Testis (tissue), 3 donors: ENCODE results near the gene ALK. TPM values are rescaled to one million over a fixed set of nuclear protein-coding genes. Genes with fewer than 3 reads are reported as not detected.
A peak's percentile ranks its signal among the peaks of the same experiment; 100 is the strongest.

Experiments
- DNase-seq: peaks from one replicate; pipeline ENCODE4 v3.0.0-alpha.2; 2019
- H3K27ac ChIP-seq, 2 donors: fragments of 200-600 bp; sonication (generic); one replicate each; pipeline ENCODE4 v1.5.1; 2019
- H3K27me3 ChIP-seq: fragments of 200-600 bp; sonication (generic); one replicate; pipeline ENCODE4 v1.5.1; 2019
- H3K36me3 ChIP-seq: fragments of 200-600 bp; sonication (generic); one replicate; pipeline ENCODE4 v1.5.1; 2017; ENCODE audit warnings: low read depth; ENCODE audit errors: missing control alignments
- H3K4me1 ChIP-seq: fragments of 200-600 bp; sonication (generic); one replicate; pipeline ENCODE4 v1.5.1; 2019
- H3K4me3 ChIP-seq, 2 donors: fragments of 200-600 bp; sonication (generic); one replicate each; pipeline ENCODE4 v1.5.1; 2017 to 2019
- H3K9me3 ChIP-seq: fragments of 200-600 bp; sonication (generic); one replicate; pipeline ENCODE4 v1.5.1; 2017
- CTCF ChIP-seq, 3 experiments: fragments of 450-650 bp in 2 of 3; fragments of 200-600 bp in 1 of 3; sonication (generic) in 1 of 3; IDR thresholded peaks; one replicate each; pipeline ENCODE4 v1.5.1; 2016 to 2019; ENCODE audit warnings: antibody characterized with exemption in 3 of 3, mild to moderate bottlenecking in 2 of 3, moderate library complexity in 1 of 3
- POLR2A ChIP-seq: fragments of 450-650 bp; IDR thresholded peaks from one replicate; pipeline ENCODE4 v1.6.1; 2017; ENCODE audit warnings: antibody characterized with exemption, mild to moderate bottlenecking, moderate library complexity
- WGBS, 2 donors: methylation state at CpG; one replicate each; pipeline ENCODE4 v1.1.5; 2018; 5-methylcytosine and 5-hydroxymethylcytosine counted together
- intact Hi-C: fragments of 100-400 bp; cut with DNase I; formaldehyde crosslinking; loops from one replicate; pipeline ENCODE4 v1.15.1; 2023; ENCODE audit warnings: low total_unique reads
- polyA plus RNA-seq: library from polyadenylated mRNA; stranded (reverse); fragments of 350-450 nt; fragmentation: Illumina TruSeq; extraction: RNeasy Lipid Tissue Mini Kit (QIAGEN cat#74804); gene quantifications from one replicate; pipeline ENCODE4 v1.2.3, GENCODE V29; 2014; ENCODE audit warnings: low read depth, low replicate concordance; ENCODE audit not compliant: insufficient read depth
- total RNA-seq, 2 donors: library from RNA; depleted of rRNA; stranded (reverse); fragments of >200 nt; gene quantifications; one replicate each; pipeline ENCODE4 v1.2.3, GENCODE V29; 2016

The ALK gene
- total and polyA plus RNA-seq, 3 donors from 2014 or later = 2.1 to 3.8 (median 3.8) TPM

GRCh38 chr2:29747786-29748470 is 173.5 kb downstream of the ALK start:
- Histone ChIP-seq H3K9me3 (no peaks in the 10 kb centered on the region), H3K4me1 (no peaks in the 10 kb centered on the region), H3K36me3 (no peaks in the 10 kb centered on the region), H3K27me3 (no peaks in the 10 kb centered on the region), H3K27ac (no peak overlapping the region), H3K4me3 (no peak overlapping the region)
- WGBS, 2 donors = 82 to 88% methylated on average over 3 of the region's 3 CpGs
- no peak for TF ChIP-seq POLR2A
- no peak for TF ChIP-seq CTCF (IDR thresholded peaks at IDR 0.05)
- intact Hi-C loops = no loop called here
- no peak for DNase-seq

GRCh38 chr2:29744976-29745375 is 176.4 kb downstream of the ALK start:
- TF ChIP-seq CTCF (IDR thresholded peaks at IDR 0.05) (no peak), POLR2A (no peak)
- DNase-seq = no peak
- no peaks in the 10 kb centered on the region for H3K36me3 ChIP-seq
- peak overlapping the region in 1 of 2 donors; percentile 21 for H3K27ac ChIP-seq
- 49 to 73% methylated on average over 3 of the region's 3 CpGs for WGBS, 2 donors
- intact Hi-C loops = no loop called here
- no peak overlapping the region for H3K4me3 ChIP-seq
- no peaks in the 10 kb centered on the region for H3K4me1 ChIP-seq
- no peaks in the 10 kb centered on the region for H3K9me3 ChIP-seq
- no peaks in the 10 kb centered on the region for H3K27me3 ChIP-seq

GRCh38 chr2:29743516-29743915 is 177.9 kb downstream of the ALK start:
- H3K36me3 ChIP-seq = no peaks in the 10 kb centered on the region
- no peak for TF ChIP-seq POLR2A
- TF ChIP-seq CTCF (IDR thresholded peaks at IDR 0.05) = no peak
- 92 to 96% methylated on average over 3 of the region's 3 CpGs for WGBS, 2 donors

GRCh38 chr2:29742656-29743055 is 178.7 kb downstream of the ALK start:
- H3K27ac ChIP-seq = no peak overlapping the region
- H3K4me3 ChIP-seq = no peak overlapping the region
- TF ChIP-seq POLR2A = no peak
- TF ChIP-seq CTCF (IDR thresholded peaks at IDR 0.05) = no peak
- WGBS, 2 donors = 34 to 49% methylated on average over 2 of the region's 2 CpGs
- no peaks in the 10 kb centered on the region for H3K9me3 ChIP-seq
- H3K36me3 ChIP-seq = no peaks in the 10 kb centered on the region
- intact Hi-C loops = no loop called here
- H3K4me1 ChIP-seq = no peaks in the 10 kb centered on the region
- DNase-seq = no peak
- H3K27me3 ChIP-seq = no peaks in the 10 kb centered on the region

More at GRCh38 chr2:29743516-29743915, 177.9 kb downstream of the ALK start:
- intact Hi-C loops = no loop called here
- Histone ChIP-seq H3K4me3 (no peak overlapping the region), H3K27ac (no peak overlapping the region), H3K27me3 (no peaks in the 10 kb centered on the region), H3K4me1 (no peaks in the 10 kb centered on the region), H3K9me3 (no peaks in the 10 kb centered on the region)
- no peak for DNase-seq

GRCh38 chr2:29741132-29741531 is 180.3 kb downstream of the ALK start:
- H3K9me3 ChIP-seq = no peaks in the 10 kb centered on the region

More at GRCh38 chr2:29741132-29741531, 180.3 kb downstream of the ALK start:
- Histone ChIP-seq H3K4me3 (no peak overlapping the region), H3K36me3 (no peaks in the 10 kb centered on the region), H3K27me3 (no peaks in the 10 kb centered on the region), H3K27ac (no peak overlapping the region), H3K4me1 (no peaks in the 10 kb centered on the region)
- no peak for DNase-seq
- WGBS, 2 donors = 87% methylated on average over 4 of the region's 4 CpGs
- intact Hi-C loops = no loop called here
- TF ChIP-seq POLR2A (no peak), CTCF (IDR thresholded peaks at IDR 0.05) (no peak)
